ENCODE data around the gene FNDC3B. TPM values are rescaled to one million over a fixed set of nuclear protein-coding genes. Genes with fewer than 3 reads are reported as not detected.

Gene FNDC3B
- total and polyA plus RNA-seq, 2 of the 8 experiments (the other 6 are each of a cell fraction or from before 2014, with no cell fraction given) = 14.1 to 44.4 TPM

- H2BK5ac ChIP-seq (ENCODE audit: low read depth, low read length) = no peak overlapping the region
- no peak overlapping the region for H3K14ac ChIP-seq (ENCODE audit: insufficient read length)
- no peak overlapping the region for H2AK5ac ChIP-seq (ENCODE audit: low read depth, low read length)
- H3K4me3 ChIP-seq (ENCODE audit: extremely low read depth in 1 of 4, insufficient read depth in 2 of 4, low read depth in 3 of 4, low read length in 4 of 4) = no peak overlapping the region
- no peak overlapping the region for H3K18ac ChIP-seq (ENCODE audit: extremely low read depth, low read length)
- H2BK15ac ChIP-seq (ENCODE audit: low read length) = no peak overlapping the region
- H3K9ac ChIP-seq (replicated peaks in 1 of 4; ENCODE audit: extremely low read depth in 1 of 4, low read depth in 3 of 4, low read length in 3 of 4) = no peak overlapping the region
- peaks cover 2 to 3% of the 10 kb centered on the region in 2 experiments for H4K20me1 ChIP-seq (replicated peaks in 1 of 2; ENCODE audit: control insufficient read depth in 1 of 2, insufficient read depth in 2 of 2, low read length in 2 of 2)
- H2BK12ac ChIP-seq (ENCODE audit: low read depth, low read length) = no peak overlapping the region
- H2BK20ac ChIP-seq (ENCODE audit: low read length) = no peak overlapping the region
- CTCF ChIA-PET (ENCODE audit: partially characterized antibody) = no interaction called here
- H3K4me1 ChIP-seq (replicated peaks in 1 of 4; ENCODE audit: control insufficient read depth in 3 of 4, insufficient read depth in 4 of 4, low read length in 3 of 4) = peaks cover 2 to 12% (median 4%) of the 10 kb centered on the region in 4 experiments; a peak in 4 of 7 replicates
- POLR2A ChIA-PET (ENCODE audit: partially characterized antibody) = no interaction called here
- H3K4ac ChIP-seq (replicated peaks; ENCODE audit: insufficient read length, low read depth, low read length) = no peak overlapping the region
- H4K8ac ChIP-seq (ENCODE audit: extremely low read depth, insufficient read depth, low read length) = no peak overlapping the region
- peaks cover 0 to 6% (median 2%) of the 10 kb centered on the region in 4 experiments; a peak in 2 of 8 replicates for H3K36me3 ChIP-seq (ENCODE audit: control insufficient read depth in 2 of 4, insufficient read depth in 4 of 4, low read length in 3 of 4)
- no peak for FAIRE-seq
- H3K27ac ChIP-seq (ENCODE audit: low read depth, low read length) = no peak overlapping the region
- peaks cover 6% of the 10 kb centered on the region; the same call in 1 of the 2 replicates for H3K79me1 ChIP-seq (ENCODE audit: low read depth, low read length)
- H3K4me2 ChIP-seq (ENCODE audit: insufficient read depth in 1 of 2, low read depth in 2 of 2, low read length in 2 of 2) = no peak overlapping the region
- H3K56ac ChIP-seq (replicated peaks; ENCODE audit: insufficient read length, low read depth, low read length) = no peak overlapping the region
- H3K23me2 ChIP-seq (ENCODE audit: low read depth, low read length) = no peaks in the 10 kb centered on the region
- 77% methylated on average over 3 of the region's 3 CpGs; no CpG with 5 or more reads in 1 of the 2 experiments for WGBS, 2 experiments (ENCODE audit: extremely low coverage in 1 of 2, insufficient coverage in 1 of 2, insufficient read length in 1 of 2, insufficient replicate concordance in 2 of 2, low coverage in 1 of 2, low lambda C conversion rate in 2 of 2, missing lambda C conversion rate in 1 of 2)
- DNase-seq (ENCODE audit: low read depth in 1 of 2, low spot score in 2 of 2) = no peak
- no peaks in the 10 kb centered on the region for H3K27me3 ChIP-seq (replicated peaks in 1 of 4; ENCODE audit: control insufficient read depth in 3 of 4, extremely low read depth in 1 of 4, insufficient read depth in 3 of 4, low read length in 3 of 4)
- peaks cover 5% of the 10 kb centered on the region in 2 experiments; a peak in 2 of 4 replicates for H3K9me3 ChIP-seq (ENCODE audit: insufficient read depth in 2 of 2, low read depth in 1 of 2, low read length in 1 of 2)
- no peak overlapping the region for H2BK120ac ChIP-seq (replicated peaks; ENCODE audit: low read depth, low read length)
- H3K79me2 ChIP-seq (ENCODE audit: control insufficient read depth in 1 of 2, insufficient read depth in 2 of 2, low read length in 2 of 2) = peaks cover 3 to 73% of the 10 kb centered on the region in 2 experiments; a peak in 2 of 4 replicates
- no peak overlapping the region for H3K23ac ChIP-seq (ENCODE audit: insufficient read length)
- H2AFZ ChIP-seq (ENCODE audit: low read length) = no peak overlapping the region
- H4K91ac ChIP-seq (replicated peaks; ENCODE audit: insufficient read length, low read length) = no peak overlapping the region
- no peak overlapping the region for H4K5ac ChIP-seq (ENCODE audit: insufficient read length, low read depth, low read length)
- TF ChIP-seq ZNF274 (IDR thresholded peaks at IDR 0.05; ENCODE audit: borderline replicate concordance, extremely low read depth, low read length) = no peak
- TF ChIP-seq SUZ12 (IDR thresholded peaks at IDR 0.05; ENCODE audit: low read length) = no peak
- no peak for TF ChIP-seq CHD2 (IDR thresholded peaks at IDR 0.05; ENCODE audit: low read length)
- TF ChIP-seq FOSL1 (IDR thresholded peaks at IDR 0.05; ENCODE audit: insufficient read depth, low read depth, low read length) = no peak
- TF ChIP-seq RFX5 (IDR thresholded peaks at IDR 0.05; ENCODE audit: borderline replicate concordance, low read depth, low read length) = no peak
- TF ChIP-seq CHD1 (IDR thresholded peaks at IDR 0.05; ENCODE audit: low read depth, low read length) = no peak
- no peak for TF ChIP-seq TCF12 (IDR thresholded peaks at IDR 0.05; ENCODE audit: low read depth, low read length)
- no peak for TF ChIP-seq POLR2A (IDR thresholded peaks at IDR 0.05; ENCODE audit: control extremely low read depth in 1 of 2, low read depth in 2 of 2, low read length in 2 of 2)
- TF ChIP-seq RAD21 (IDR thresholded peaks at IDR 0.05 in 1 of 2, conservative IDR thresholded peaks at IDR 0.05 in 1 of 2; ENCODE audit: low read depth in 2 of 2, low read length in 2 of 2) = no peak
- no peak for TF ChIP-seq TAF1 (IDR thresholded peaks at IDR 0.05; ENCODE audit: low read depth, low read length)
- no peak for TF ChIP-seq NRF1 (IDR thresholded peaks at IDR 0.05; ENCODE audit: low read depth, low read length)
- no peak for TF ChIP-seq CREB1 (IDR thresholded peaks at IDR 0.05)
- no peak for TF ChIP-seq SP4 (IDR thresholded peaks at IDR 0.05; ENCODE audit: low read length)
- no peak for TF ChIP-seq HDAC2 (IDR thresholded peaks at IDR 0.05; ENCODE audit: borderline replicate concordance in 1 of 2, low read depth in 2 of 2, low read length in 2 of 2)
- no peak for TF ChIP-seq EP300 (IDR thresholded peaks at IDR 0.05; ENCODE audit: borderline replicate concordance in 1 of 2, low read depth in 2 of 2, low read length in 2 of 2)
Observed at GRCh38 chr3:172202797-172203196, 163.4 kb downstream of the FNDC3B start.
